Measurements from ENCODE around the gene PTPN11.
"Not testable (repeated sequence)": the region's sequence is repeated elsewhere in the genome, so short reads cannot be mapped to it uniquely, and the experiment has no call there.

DNA sequence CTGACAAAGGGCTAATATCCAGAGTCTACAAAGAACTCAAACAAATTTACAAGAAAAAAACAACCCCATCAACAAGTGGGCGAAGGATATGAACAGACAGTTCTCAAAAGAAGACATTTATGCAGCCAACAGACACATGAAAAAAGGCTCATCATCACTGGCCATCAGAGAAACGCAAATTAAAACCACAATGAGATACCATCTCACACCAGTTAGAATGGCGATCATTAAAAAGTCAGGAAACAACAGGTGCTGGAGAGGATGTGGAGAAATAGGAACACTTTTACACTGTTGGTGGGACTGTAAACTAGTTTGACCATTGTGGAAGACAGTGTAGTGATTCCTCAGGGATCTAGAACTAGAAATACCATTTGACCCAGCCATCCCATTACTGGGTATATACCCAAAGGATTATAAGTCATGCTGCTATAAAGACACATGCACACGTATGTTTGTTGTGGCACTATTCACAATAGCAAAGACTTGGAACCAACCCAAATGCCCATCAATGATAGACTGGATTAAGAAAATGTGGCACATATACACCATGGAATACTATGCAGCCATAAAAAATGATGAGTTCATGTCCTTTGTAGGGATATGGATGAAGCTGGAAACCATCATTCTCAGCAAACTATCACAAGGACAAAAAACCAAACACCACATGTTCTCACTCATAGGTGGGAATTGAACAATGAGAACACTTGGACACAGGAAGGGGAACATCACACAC lies 28.7 kb upstream of the PTPN11 start:
- TF ChIP-seq, protein P1, sequence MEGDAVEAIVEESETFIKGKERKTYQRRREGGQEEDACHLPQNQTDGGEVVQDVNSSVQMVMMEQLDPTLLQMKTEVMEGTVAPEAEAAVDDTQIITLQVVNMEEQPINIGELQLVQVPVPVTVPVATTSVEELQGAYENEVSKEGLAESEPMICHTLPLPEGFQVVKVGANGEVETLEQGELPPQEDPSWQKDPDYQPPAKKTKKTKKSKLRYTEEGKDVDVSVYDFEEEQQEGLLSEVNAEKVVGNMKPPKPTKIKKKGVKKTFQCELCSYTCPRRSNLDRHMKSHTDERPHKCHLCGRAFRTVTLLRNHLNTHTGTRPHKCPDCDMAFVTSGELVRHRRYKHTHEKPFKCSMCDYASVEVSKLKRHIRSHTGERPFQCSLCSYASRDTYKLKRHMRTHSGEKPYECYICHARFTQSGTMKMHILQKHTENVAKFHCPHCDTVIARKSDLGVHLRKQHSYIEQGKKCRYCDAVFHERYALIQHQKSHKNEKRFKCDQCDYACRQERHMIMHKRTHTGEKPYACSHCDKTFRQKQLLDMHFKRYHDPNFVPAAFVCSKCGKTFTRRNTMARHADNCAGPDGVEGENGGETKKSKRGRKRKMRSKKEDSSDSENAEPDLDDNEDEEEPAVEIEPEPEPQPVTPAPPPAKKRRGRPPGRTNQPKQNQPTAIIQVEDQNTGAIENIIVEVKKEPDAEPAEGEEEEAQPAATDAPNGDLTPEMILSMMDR (IDR thresholded peaks at IDR 0.05), result not testable (repeated sequence)
- TF ChIP-seq POLR2A (IDR thresholded peaks at IDR 0.05), result not testable (repeated sequence)

Data from esophagus squamous epithelium (tissue), 4 donors.